PC-3 (cell line): ENCODE results near the gene SMC1B. TPM values are rescaled to one million over a fixed set of nuclear protein-coding genes. Genes with fewer than 3 reads are reported as not detected.

Experiments
- ATAC-seq: fragments of 200-7000 bp; cut with Tn5 transposase; 2 replicates; pipeline ENCODE4 v1.9.1; 2020; ENCODE audit warnings: mild to moderate bottlenecking, moderate library complexity
- Bru-seq: library from RNA; stranded (reverse); fragments of 400-500 nt; gene quantifications from one replicate; lab custom pipeline; 2021; lab: Mats Ljungman, UMichigan
- BruChase-seq, 2 experiments: library from RNA; stranded (reverse); fragments of 400-500 nt; gene quantifications; one replicate each; lab custom pipeline; 2021; lab: Mats Ljungman, UMichigan
- BruUV-seq: library from RNA; stranded (reverse); fragments of 400-500 nt; replicated peaks from 2 replicates; lab custom pipeline; 2021; lab: Mats Ljungman, UMichigan
- CTCF ChIA-PET: fragments of 300-600 bp; sonication (Branson Sonifier 250); formaldehyde crosslinking; loops from one replicate; lab custom pipeline; 2022; ENCODE audit warnings: antibody characterized with exemption; lab: Charles Lee
- POLR2A ChIA-PET: fragments of 300-600 bp; sonication (Branson Sonifier 250); formaldehyde crosslinking; loops from one replicate; lab custom pipeline; 2022; ENCODE audit warnings: antibody characterized with exemption; ENCODE audit not compliant: unreplicated experiment; lab: Charles Lee
- DNase-seq: peaks from one replicate; pipeline ENCODE4 v3.0.0-alpha.2; 2015
- H2AFZ ChIP-seq: fragments of 300-600 bp; sonication (generic); 2 replicates; pipeline ENCODE4 v1.6.0; 2016; ENCODE audit warnings: antibody characterized with exemption, low read length
- H3F3A ChIP-seq: fragments of 300-600 bp; sonication (generic); one replicate; pipeline ENCODE4 v1.6.0; 2017; ENCODE audit warnings: antibody characterized with exemption, low read length, control low read depth, mild to moderate bottlenecking; ENCODE audit not compliant: unreplicated experiment
- H3K27ac ChIP-seq: fragments of 300-600 bp; sonication (generic); 2 replicates; pipeline ENCODE4 v1.5.1; 2016; ENCODE audit warnings: mild to moderate bottlenecking, low read length
- H3K27me3 ChIP-seq: fragments of 300-600 bp; sonication (generic); 2 replicates; pipeline ENCODE4 v1.6.1; 2016; ENCODE audit warnings: low read length, mixed read lengths
- H3K36me3 ChIP-seq: fragments of 300-600 bp; sonication (generic); 2 replicates; pipeline ENCODE4 v1.6.1; 2016; ENCODE audit warnings: low read depth, mixed run types, low read length, mixed read lengths
- H3K4me1 ChIP-seq: fragments of 300-600 bp; sonication (generic); 2 replicates; pipeline ENCODE4 v1.5.1; 2016; ENCODE audit warnings: low read length; ENCODE audit not compliant: insufficient read depth
- H3K4me2 ChIP-seq: fragments of 300-600 bp; sonication (generic); 2 replicates; pipeline ENCODE4 v1.6.0; 2016; ENCODE audit warnings: low read length
- H3K4me3 ChIP-seq: fragments of 300-600 bp; sonication (generic); 2 replicates; pipeline ENCODE4 v1.5.1; 2016; ENCODE audit warnings: mild to moderate bottlenecking, low read length, mixed read lengths
- H3K79me2 ChIP-seq: fragments of 300-600 bp; sonication (generic); 2 replicates; pipeline ENCODE4 v1.6.1; 2017; ENCODE audit warnings: low read length, mixed read lengths
- H3K9ac ChIP-seq: fragments of 300-600 bp; sonication (generic); 2 replicates; pipeline ENCODE4 v1.6.0; 2016; ENCODE audit warnings: mild to moderate bottlenecking, low read length
- H3K9me2 ChIP-seq: fragments of 300-600 bp; sonication (generic); replicated peaks from 2 replicates; pipeline ENCODE4 v1.6.1; 2016; ENCODE audit warnings: mixed run types, low read length, mixed read lengths
- H3K9me3 ChIP-seq: fragments of 300-600 bp; sonication (generic); 2 replicates; pipeline ENCODE4 v1.6.1; 2016; ENCODE audit warnings: low read length, mixed read lengths
- H4K20me1 ChIP-seq: fragments of 300-600 bp; sonication (generic); 2 replicates; pipeline ENCODE4 v1.6.1; 2016; ENCODE audit warnings: low read length, mixed read lengths
- EZH2 ChIP-seq: fragments of 300-600 bp; sonication (generic); IDR thresholded peaks from one replicate; pipeline ENCODE4 v1.6.1; 2017; ENCODE audit warnings: antibody characterized with exemption, mild to moderate bottlenecking, low read length; ENCODE audit not compliant: unreplicated experiment
- EZH2phosphoT487 ChIP-seq: fragments of 300-600 bp; sonication (generic); IDR thresholded peaks from 2 replicates; pipeline ENCODE4 v1.6.1; 2018; ENCODE audit warnings: mild to moderate bottlenecking, antibody characterized with exemption, low read length, borderline replicate concordance
- intact Hi-C: fragments of 100-400 bp; cut with micrococcal nuclease; formaldehyde crosslinking; loops from 2 replicates; pipeline ENCODE4 v1.9.0; 2023
- long read RNA-seq: library from polyadenylated mRNA; unstranded; transcript quantifications from one replicate; pipeline ENCODE4 v2.0.0, GENCODE V29; 2021; ENCODE audit not compliant: unreplicated experiment
- total RNA-seq: library from RNA; depleted of rRNA; stranded (reverse); fragments of >200 nt; gene quantifications from 2 replicates; pipeline ENCODE4 v1.2.3, GENCODE V29; 2014; rRNA removed
- TF ChIP-seq, protein P1 (sequence below): fragments of 300-600 bp; sonication (generic); conservative IDR thresholded peaks from 2 replicates; pipeline ENCODE4 v1.5.1; 2017; ENCODE audit warnings: antibody characterized with exemption, low read depth, mild to moderate bottlenecking, low read length

The SMC1B gene, protein sequence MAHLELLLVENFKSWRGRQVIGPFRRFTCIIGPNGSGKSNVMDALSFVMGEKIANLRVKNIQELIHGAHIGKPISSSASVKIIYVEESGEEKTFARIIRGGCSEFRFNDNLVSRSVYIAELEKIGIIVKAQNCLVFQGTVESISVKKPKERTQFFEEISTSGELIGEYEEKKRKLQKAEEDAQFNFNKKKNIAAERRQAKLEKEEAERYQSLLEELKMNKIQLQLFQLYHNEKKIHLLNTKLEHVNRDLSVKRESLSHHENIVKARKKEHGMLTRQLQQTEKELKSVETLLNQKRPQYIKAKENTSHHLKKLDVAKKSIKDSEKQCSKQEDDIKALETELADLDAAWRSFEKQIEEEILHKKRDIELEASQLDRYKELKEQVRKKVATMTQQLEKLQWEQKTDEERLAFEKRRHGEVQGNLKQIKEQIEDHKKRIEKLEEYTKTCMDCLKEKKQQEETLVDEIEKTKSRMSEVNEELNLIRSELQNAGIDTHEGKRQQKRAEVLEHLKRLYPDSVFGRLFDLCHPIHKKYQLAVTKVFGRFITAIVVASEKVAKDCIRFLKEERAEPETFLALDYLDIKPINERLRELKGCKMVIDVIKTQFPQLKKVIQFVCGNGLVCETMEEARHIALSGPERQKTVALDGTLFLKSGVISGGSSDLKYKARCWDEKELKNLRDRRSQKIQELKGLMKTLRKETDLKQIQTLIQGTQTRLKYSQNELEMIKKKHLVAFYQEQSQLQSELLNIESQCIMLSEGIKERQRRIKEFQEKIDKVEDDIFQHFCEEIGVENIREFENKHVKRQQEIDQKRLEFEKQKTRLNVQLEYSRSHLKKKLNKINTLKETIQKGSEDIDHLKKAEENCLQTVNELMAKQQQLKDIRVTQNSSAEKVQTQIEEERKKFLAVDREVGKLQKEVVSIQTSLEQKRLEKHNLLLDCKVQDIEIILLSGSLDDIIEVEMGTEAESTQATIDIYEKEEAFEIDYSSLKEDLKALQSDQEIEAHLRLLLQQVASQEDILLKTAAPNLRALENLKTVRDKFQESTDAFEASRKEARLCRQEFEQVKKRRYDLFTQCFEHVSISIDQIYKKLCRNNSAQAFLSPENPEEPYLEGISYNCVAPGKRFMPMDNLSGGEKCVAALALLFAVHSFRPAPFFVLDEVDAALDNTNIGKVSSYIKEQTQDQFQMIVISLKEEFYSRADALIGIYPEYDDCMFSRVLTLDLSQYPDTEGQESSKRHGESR
- total RNA-seq (0.04 TPM in 1 of 2 replicates, not detected in the other), Bru-seq, nascent RNA (percentile 9 among the genes with signal in this experiment), BruChase-seq, experiment 1, labeled RNA remaining after a 6-hour chase (percentile 1 among the genes with signal in this experiment), BruChase-seq, experiment 2, labeled RNA remaining after a 2-hour chase (percentile 4 among the genes with signal in this experiment)
- long read RNA-seq, result 0 reads

DNA sequence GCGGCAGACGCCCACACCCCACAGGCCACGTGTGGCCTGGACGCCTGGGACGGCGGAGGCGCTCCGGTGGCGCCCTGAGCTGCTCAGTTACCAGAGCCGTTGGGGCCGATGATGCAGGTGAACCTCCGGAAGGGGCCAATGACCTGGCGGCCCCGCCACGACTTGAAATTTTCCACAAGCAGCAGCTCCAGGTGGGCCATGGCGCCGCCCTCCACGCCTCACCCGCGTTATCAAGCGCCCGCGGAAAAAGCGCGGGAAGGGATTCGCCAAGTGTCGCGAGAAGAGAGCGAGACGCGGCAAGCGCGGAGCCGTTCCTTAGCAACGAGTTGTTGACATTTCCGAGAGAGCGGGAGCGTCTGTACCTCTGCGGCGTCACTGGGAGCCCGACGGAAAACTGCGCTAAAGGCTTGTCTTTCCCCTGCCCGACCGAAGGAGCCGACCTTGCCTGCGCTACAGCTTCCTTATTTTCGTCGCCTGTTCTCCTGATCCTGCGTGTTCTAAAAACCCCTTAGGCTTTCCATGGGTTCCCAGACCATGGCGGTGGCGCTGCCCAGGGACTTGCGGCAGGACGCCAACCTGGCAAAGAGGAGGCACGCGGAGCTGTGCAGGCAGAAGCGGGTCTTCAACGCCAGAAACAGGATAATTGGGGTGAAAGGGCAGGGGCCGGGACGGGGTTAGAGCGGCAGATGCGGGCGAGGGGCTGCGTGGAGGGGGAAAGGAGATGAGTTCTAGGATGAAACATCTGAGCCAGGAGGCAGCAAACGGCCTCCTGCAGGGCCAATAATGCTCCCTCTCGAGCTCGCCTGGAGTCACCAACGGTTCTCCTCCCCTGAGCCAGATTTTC, at the start of gene SMC1B, which contains the start of gene RIBC2:
Gene SMC1B (minus strand): TSS at position 232 of the 844 bp plus-strand sequence. CDS start 32 bp downstream, at position 200.
Gene RIBC2 (plus strand): TSS at position 326 of the 844 bp plus-strand sequence. CDS start 194 bp downstream, at position 520.
- Histone ChIP-seq H3K79me2 (no peaks in the 10 kb centered on the region), H2AFZ (peak within 1 kb of the TSS; percentile 96), H3K36me3 (no peaks in the 10 kb centered on the region), H3F3A (no peaks in the 10 kb centered on the region), H3K27ac (peak within 1 kb of the TSS; percentile 31; the same call in 1 of the 2 replicates), H3K4me3 (peak within 1 kb of the TSS; percentile 71), H3K9ac (peak within 1 kb of the TSS; percentile 82), H3K4me2 (peak within 1 kb of the TSS; percentile 89), H3K9me3 (no peaks in the 10 kb centered on the region), H4K20me1 (no peaks in the 10 kb centered on the region), H3K9me2 (no peaks in the 10 kb centered on the region), H3K4me1 (peaks cover 3% of the 10 kb centered on the region; the same call in 1 of the 2 replicates), H3K27me3 (no peaks in the 10 kb centered on the region)
- TF ChIP-seq EZH2, result no peak
- TF ChIP-seq EZH2phosphoT487, result no peak
- TF ChIP-seq, protein P1, sequence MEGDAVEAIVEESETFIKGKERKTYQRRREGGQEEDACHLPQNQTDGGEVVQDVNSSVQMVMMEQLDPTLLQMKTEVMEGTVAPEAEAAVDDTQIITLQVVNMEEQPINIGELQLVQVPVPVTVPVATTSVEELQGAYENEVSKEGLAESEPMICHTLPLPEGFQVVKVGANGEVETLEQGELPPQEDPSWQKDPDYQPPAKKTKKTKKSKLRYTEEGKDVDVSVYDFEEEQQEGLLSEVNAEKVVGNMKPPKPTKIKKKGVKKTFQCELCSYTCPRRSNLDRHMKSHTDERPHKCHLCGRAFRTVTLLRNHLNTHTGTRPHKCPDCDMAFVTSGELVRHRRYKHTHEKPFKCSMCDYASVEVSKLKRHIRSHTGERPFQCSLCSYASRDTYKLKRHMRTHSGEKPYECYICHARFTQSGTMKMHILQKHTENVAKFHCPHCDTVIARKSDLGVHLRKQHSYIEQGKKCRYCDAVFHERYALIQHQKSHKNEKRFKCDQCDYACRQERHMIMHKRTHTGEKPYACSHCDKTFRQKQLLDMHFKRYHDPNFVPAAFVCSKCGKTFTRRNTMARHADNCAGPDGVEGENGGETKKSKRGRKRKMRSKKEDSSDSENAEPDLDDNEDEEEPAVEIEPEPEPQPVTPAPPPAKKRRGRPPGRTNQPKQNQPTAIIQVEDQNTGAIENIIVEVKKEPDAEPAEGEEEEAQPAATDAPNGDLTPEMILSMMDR, result no peak
- ChIA-PET POLR2A (no interaction called here), CTCF (no interaction called here)
- BruUV-seq, result TSS peak; percentile 78
- intact Hi-C loops, result no loop called here
- peak; percentile 89 for ATAC-seq
- DNase-seq, result peak; percentile 81

DNA sequence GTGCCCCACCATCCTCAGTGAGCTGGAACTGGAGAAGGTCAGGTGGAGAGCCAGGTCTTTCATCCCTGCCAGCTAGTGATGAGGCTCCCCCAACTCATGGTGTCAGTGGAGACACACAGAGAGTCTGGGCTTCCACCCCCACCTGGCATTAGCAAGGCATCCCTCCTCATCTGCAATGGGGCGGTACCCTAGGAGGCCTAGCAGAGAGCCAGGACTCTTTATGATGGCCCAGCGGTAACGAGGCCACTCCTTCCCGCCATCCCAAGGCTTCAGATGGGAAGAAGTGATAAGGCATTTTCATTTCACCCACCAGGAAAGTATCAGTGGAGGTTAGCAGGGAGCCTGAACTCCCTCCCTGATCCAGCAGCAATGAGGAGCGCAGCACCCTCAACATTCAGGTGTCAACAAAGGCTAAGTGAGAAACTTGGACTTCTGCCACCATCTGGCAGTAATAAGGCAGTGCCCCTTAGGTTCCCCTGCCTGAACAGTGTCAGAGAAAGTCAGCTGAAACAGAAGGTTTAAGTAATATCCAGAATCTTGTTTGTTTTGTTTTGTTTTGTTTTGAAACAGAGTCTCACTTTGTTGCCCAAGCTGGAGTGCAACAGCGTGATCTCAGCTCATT, 48.7 kb upstream of the SMC1B start:
- TF ChIP-seq EZH2 (no peak), EZH2phosphoT487 (no peak)
- TF ChIP-seq, protein P1, result no peak
- Histone ChIP-seq H3K4me2 (no peak overlapping the region), H3K4me3 (no peak overlapping the region), H3K27me3 (no peaks in the 10 kb centered on the region), H3K27ac (no peak overlapping the region), H3K36me3 (no peaks in the 10 kb centered on the region), H3K9ac (no peak overlapping the region), H3K4me1 (no peaks in the 10 kb centered on the region), H3F3A (no peaks in the 10 kb centered on the region), H3K9me2 (no peaks in the 10 kb centered on the region), H3K79me2 (no peaks in the 10 kb centered on the region), H2AFZ (no peak overlapping the region), H3K9me3 (no peaks in the 10 kb centered on the region), H4K20me1 (no peaks in the 10 kb centered on the region)
- DNase-seq (no peak), ATAC-seq (no peak)
- intact Hi-C loops, result no loop called here
- POLR2A ChIA-PET, result no interaction called here
- BruUV-seq, result no TSS peak
- CTCF ChIA-PET, result no interaction called here
